ENCODE results near the gene RPL21.
A peak's percentile ranks its signal among the peaks of the same experiment; 100 is the strongest.
"Not testable (repeated sequence)": the region's sequence is repeated elsewhere in the genome, so short reads cannot be mapped to it uniquely, and the experiment has no call there.

Gene RPL21

GRCh38 chr13:27251166-27252091 lies at the start of gene RPL21:
RPL21 (plus strand) TSS chr13:27251558; CDS start chr13:27253777, 2,219 bp downstream.
- DNase-seq, result peak; percentile 93

- no peak for DNase-seq
Observed at GRCh38 chr13:27201661-27202060, 49.7 kb upstream of the RPL21 start.

GRCh38 chr13:27203186-27203585 lies 48.2 kb upstream of the RPL21 start:
- no peak for DNase-seq

- DNase-seq, result no peak
Observed at GRCh38 chr13:27203854-27204253, 47.5 kb upstream of the RPL21 start.

GRCh38 chr13:27208514-27208913 lies 42.8 kb upstream of the RPL21 start:
- no peak for DNase-seq

- DNase-seq, result no peak
Observed at GRCh38 chr13:27211271-27211670, 40.1 kb upstream of the RPL21 start.

- no peak for DNase-seq
Observed at GRCh38 chr13:27211771-27212364, 39.5 kb upstream of the RPL21 start.

- DNase-seq, result not testable (repeated sequence)
Observed at GRCh38 chr13:27213386-27213785, 38.0 kb upstream of the RPL21 start.

GRCh38 chr13:27217791-27218190 lies 33.6 kb upstream of the RPL21 start:
- not testable (repeated sequence) for DNase-seq

- DNase-seq, result not testable (repeated sequence)
Observed at GRCh38 chr13:27218861-27219260, 32.5 kb upstream of the RPL21 start.

- no peak for DNase-seq
Observed at GRCh38 chr13:27219611-27220010, 31.7 kb upstream of the RPL21 start.

GRCh38 chr13:27222100-27222499 lies 29.3 kb upstream of the RPL21 start:
- not testable (repeated sequence) for DNase-seq

GRCh38 chr13:27226991-27227390 lies 24.4 kb upstream of the RPL21 start:
- DNase-seq, result no peak

- DNase-seq, result no peak
Observed at GRCh38 chr13:27228131-27228530, 23.2 kb upstream of the RPL21 start.

GRCh38 chr13:27229642-27230041 lies 21.7 kb upstream of the RPL21 start:
- no peak for DNase-seq

GRCh38 chr13:27233964-27234363 lies 17.4 kb upstream of the RPL21 start:
- no peak for DNase-seq

GRCh38 chr13:27236478-27236877 lies 14.9 kb upstream of the RPL21 start:
- DNase-seq, result no peak

- no peak for DNase-seq
Observed at GRCh38 chr13:27242702-27243101, 8.7 kb upstream of the RPL21 start.

- DNase-seq, result no peak
Observed at GRCh38 chr13:27245610-27246009, 5.7 kb upstream of the RPL21 start.

GRCh38 chr13:27250833-27251165 lies 559 bp upstream of the RPL21 start:
- no peak for DNase-seq

GRCh38 chr13:27252467-27252866 lies 1.1 kb downstream of the RPL21 start:
- no peak for DNase-seq

GRCh38 chr13:27257233-27257568 lies 5.8 kb downstream of the RPL21 start:
- DNase-seq, result no peak

- DNase-seq, result peak; percentile 25
Observed at GRCh38 chr13:27257648-27258253, 6.4 kb downstream of the RPL21 start.

All from activated CD4-positive, alpha-beta T cell treated with anti-CD3 and anti-CD28 coated beads for 48 hours (primary cell).